HG03108 (cell line): ENCODE measurements around the gene ERN1.
"Not testable (repeated sequence)": the region's sequence is repeated elsewhere in the genome, so short reads cannot be mapped to it uniquely, and the experiment has no call there.

ENCODE experiments used
- ATAC-seq: cut with Tn5 transposase; IDR thresholded peaks from one replicate; pipeline ENCODE4 v1.9.1; 2021; ENCODE audit warnings: moderate library complexity; ENCODE audit not compliant: unreplicated experiment

ERN1 gene

DNA sequence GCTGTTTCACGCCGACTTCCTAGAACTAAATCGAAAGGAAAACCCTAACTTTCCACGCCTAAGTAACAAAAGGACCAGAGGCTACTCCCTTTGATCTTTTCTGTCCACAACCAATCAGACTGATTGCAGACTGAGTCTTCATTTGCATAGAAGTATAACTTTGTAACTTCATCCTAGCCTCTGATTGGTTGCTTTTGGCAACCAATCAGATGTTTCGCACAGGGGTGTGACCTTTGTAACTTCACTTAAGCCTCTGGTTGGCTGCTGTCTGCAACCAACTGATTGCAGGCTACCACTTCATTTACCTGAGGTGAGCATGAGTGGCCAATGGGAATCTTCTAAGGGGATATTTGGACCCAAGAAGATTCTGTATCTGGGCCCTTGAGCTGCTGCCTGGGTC, 92.1 kb downstream of the ERN1 start:
- ATAC-seq = no peak

DNA sequence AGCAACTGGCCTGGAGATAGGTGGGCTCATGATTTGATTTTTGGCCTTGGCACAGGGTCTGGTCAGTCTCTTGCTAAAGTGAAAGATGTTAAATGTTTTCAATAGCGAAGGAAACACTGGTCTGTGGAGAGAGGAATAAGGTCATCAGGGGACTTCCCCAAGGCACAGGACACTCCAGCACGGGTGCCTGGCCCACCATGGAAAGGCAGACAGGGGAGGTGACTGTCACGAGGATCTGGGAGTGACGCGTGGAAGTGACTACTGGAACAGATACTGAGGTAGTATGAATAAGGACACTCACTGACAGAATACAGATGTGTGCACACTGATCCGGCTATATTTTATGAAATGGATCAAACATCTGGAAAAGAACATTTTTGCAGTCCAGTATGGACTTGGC, 92.8 kb downstream of the ERN1 start:
- ATAC-seq = no peak

DNA sequence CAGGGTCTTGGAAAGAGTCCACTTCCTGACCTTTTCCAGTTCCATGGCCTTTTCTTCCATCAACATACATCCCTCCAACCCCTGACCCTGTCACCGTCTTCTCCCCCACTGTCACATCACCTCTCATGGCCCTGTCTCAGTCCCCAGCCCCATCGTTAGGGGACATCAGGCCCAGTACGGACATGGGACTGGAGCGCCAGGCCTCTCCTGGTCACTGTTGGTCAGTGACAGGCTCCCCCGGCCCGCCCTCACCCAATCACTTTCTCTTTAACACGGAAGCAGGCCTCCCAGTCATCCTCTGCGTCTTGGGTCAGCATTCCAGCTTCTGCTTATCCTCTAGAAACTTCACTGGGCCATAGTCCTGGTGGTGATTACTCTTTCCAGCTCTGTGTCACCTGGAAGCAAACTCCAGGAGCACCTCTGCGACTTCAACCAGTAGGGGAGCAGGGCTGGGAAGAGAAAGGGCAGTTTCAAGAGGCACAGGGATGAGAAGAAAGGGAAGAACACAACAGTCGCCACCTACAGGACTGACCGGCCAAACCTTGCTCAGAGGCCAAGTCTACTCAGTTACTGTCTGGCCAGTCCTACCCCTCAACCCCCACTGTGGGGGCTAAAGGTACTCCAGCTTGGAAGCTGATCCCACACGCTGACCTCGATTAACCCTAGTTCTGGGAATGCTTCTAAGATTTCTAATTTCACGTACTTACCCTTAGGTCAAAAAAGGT, 93.6 kb downstream of the ERN1 start:
- ATAC-seq = no peak

DNA sequence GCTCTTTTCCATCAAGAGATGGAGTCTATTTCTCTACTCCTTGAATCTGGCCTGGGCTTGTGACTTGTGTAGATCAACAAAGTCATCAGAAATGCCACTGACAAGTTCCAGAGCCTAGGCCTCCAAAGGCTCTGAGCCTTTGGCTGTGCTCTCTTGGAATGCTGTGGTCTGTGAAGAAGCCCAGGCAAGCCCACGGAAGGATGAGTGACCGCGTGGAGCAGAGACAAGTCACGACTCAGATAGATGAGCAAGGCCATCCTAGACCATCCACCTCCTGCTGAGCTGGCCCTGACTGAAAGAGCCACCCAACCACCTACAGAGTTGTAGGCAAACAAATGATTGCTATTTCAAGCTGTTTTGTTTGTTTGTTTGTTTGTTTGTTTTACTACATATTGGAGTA, 97.9 kb downstream of the ERN1 start:
- no peak for ATAC-seq

DNA sequence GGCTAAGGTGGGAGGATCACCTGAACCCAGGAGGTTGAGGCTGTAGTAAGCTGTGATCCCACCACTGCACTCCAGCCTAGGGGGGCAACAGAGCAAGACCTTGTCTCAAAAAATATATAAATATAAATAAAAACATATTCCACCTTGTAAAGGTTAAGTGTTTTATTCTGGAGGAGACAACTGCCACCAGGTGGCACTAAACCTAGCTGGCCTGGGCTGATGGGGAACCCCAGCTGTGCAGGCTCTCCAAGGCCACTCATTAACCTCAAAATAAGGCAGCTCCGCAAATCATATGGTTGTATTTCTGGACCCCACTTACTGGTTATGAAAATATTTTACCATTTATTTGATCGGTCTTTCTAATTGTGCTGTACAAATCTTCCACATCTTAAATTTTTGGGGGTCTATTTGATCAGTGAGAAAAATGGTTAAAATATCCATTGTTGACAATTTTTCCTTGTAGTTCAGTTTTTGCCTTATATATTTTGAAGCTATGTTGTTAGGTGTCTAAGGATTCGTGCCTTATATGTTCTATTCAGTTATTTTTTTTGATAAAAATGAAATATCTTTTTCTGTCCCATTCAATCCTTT, 101.0 kb downstream of the ERN1 start:
- no peak for ATAC-seq

DNA sequence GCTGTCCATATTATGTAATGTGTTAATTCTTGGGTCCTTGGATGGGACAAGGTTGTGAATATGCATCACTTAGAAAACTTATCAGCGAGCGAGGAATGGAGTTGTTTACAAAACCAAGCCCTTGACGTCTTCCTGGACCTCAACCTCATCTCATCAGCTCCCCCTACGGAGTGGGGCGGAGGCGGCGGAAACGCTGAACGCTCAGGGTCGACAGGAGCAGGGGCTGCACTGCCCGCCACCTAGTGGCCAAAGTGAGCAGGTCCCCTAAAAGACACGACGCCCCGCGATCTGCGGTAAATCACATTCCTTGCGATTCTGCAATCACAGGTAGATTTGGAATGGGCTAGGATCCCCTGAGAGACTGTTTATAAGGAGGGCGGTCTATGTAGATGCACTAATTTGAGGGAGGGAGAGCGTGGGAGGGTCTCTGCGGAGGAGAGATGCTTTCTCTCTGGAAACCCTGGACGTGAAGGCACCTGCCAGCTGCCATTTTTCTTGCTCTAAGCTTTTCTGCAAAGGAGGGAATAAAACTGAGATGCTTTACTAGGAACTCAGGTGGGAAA, 104.1 kb downstream of the ERN1 start:
- peak; percentile 55 for ATAC-seq

DNA sequence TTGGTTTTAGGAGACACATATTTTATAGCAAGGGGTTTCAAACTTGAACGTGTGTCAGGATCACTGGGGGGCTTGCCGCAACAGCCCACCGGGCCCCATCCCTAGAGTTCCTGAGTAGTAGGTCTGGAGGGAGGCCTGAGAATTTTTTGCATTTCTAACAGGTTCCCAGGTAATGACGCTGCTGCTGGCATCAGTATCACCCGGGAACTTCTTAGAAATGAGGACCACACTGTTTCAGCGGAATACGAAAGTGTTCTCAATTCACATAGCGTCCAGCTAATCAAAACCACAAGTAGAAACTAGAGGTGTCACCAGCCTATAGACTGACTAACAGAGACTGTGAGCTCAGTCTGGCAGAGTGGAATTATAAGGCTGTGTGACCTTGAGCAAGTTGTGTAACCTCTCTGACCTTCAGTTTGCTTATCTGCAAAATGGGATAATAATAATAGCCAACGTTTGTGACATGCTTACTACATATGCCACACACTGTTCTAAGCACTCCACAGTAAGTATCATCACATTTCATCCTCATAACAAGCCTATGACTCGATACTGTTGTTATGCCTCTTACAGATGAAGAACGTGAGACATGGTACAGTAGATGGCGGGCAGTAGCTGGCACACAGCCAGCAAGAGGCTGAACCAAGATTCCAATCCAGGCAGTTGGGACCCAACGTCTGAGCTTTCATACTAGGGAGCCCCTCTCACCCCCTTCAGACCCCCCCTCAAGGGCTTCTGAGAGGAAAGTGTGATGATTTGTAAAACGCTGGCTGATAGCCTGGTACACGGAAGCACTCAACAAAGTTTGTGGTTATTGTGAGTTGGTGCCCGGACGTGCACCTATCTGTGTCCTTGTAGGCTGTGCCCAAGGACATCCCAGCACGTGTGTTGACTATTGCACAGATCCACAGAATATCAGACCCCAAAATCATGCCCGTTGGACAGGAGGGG, 104.9 kb downstream of the ERN1 start:
- no peak for ATAC-seq

DNA sequence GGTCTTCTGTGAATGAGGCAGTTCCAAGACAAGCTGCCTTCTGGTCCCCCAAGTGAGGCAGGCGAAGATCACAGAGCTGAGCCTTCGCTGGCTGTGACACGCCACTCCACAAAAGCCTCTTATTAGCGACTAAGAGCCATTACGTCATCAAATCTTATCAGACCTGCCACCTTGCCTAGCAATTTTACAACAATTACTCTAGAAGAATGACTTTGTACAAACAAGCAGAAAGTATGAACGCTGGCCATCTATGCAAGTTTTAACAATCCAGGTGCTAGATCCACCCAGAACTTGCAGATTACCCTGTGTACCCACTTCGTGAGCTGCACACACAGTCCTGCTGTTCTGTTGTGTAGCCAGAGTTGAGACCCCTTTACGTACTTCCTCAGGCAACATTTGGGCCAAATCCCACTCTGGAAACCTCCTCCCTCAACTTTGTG, 105.7 kb downstream of the ERN1 start:
- ATAC-seq = no peak

DNA sequence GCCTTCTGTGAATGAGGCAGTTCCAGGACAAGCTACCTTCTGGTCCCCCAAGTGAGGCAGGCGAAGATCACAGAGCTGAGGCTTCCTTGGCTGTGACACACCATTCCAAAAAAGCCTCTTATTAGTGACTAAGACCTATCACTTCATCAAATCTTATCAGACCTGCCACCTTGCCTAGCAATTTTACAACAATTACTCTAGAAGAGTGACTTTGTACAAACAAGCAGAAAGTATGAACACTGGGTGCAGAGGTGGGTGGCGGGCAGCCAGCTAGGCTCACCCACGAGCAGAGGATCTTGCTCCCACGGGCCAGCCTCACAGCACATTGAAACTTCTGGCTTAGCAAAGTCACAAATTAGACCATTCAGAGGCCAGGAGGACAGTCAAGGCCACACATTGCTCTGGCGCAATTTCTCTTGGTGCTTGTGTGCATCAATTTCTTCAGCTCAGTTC, 107.3 kb downstream of the ERN1 start:
- no peak for ATAC-seq

DNA sequence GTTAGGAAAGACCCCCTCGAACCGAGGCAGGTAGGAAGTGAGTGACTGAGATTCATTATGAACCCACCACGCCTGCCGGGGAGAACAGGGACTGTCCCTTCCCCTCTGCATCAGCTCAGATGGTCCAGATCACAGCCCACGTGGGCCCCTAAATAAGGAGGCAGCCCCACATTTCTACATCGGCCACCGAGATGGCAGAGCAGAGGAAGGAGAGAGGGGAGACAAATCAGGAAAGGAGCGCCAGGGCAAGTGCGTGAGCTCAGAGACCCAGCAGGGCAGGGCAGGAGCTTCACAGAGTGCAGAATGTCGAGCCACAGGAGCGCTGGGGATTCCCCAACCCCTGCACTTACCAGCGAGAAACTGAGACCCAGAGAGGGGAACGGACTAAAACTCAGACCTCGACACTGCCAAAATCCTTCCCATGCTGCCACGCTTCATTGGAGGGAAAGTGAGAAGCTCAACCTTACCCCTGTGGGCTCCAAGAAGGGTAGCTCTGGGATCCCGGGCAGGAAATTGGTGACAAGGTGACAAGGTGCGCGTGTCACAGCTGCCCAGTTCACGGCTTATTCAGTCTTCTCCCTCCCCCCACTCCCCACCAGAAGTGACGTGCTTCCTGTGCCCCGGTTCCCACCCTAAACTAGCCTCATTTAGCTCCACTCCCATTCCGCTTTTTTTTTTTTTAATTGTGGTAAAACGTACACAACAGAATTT, 109.7 kb downstream of the ERN1 start, which contains the start of gene ICAM2:
TSS of gene ICAM2 (minus strand) at position 578 of the 711 bp plus-strand sequence. CDS start 13,942 bp downstream, outside the sequence.
- peak; percentile 52 for ATAC-seq

DNA sequence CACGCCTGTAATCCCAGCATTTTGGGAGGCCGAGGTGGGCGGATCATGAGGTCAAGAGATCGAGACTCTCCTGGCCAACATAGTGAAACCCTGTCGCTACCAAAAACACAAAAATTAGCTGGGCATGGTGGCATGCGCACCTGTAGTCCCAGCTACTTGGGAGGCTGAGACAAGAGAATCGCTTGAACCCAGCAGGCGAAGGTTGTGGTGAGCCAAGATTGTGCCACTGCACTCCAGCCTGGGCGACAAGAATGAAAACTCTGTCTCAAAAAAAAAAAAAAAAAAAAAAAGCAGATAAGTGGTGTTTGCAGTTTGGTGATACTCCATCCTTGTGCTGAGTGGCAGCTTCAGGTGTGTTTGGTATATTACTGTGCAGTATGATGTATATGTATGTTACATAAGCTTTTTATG, 110.4 kb downstream of the ERN1 start:
- not testable (repeated sequence) for ATAC-seq

DNA sequence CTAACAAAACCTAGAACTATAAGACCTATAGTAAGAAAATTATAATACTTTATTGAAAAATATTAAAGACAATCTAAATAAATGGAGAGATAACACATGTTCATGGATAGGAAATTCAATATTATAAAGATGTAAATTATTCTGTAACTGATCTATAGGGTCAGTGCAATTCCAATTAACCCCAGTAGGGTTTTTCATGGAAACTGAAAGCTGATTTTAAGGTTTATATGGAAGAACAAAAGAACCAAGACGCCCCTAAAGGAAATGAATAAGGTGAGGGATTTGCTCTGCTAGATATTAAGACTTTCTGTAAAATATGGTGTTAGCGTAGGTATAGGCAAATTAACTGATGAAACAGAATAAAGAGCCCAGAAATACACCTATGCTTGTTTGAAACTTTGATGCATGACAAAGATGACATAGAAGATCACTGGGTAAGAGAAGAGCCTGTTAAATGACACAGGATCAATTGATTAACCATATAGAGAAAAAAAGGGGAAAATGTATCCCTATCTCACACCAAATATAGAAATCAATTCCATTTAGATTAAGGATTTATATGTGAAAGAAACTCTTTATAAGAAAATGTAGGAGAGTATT, 112.5 kb downstream of the ERN1 start:
- ATAC-seq = no peak

DNA sequence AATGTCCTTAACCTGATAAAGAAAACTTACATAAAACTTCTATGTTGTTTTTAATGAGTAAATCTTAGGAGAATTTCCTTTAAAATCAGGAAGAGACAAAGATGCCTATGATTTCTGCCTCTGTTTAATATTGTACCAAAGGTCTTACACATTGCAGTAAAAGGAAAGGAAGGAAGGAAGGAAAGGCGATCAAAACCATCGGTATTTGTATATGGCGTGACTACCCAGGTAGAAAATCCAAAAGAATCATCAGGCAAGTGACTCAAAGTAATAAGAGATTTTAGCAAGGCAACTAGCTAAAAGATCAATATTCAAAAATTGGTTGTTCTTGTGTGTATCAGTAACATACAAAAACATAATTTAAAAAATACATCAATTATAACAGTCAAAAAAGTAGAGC, 113.0 kb downstream of the ERN1 start:
- ATAC-seq = no peak

DNA sequence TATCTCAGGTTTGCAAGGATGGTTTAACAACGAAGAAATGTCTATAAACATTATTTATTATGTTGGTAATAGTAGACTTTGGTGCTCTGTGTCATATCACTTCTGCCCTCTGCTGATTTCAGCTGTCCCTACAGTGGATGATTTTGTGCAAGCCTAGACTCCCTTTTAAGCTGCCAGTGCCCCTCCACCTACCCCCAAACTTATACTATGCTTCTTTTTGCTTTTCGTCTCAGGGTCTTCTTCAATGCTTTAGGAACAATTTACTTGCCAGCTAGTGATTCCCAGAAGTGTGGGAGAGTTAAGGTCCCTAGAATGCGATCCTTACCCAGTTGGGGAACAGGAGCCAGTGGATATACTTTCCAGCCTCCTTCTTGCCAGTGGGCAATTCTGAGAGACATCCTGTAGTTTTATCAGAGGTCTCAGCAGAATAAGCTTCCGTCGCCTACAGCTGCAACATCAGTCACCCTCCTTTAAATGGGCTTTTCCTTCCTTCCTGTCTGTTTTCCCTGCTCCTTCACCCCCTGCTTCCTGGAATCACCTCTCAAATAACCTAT, 113.6 kb downstream of the ERN1 start:
- no peak for ATAC-seq

DNA sequence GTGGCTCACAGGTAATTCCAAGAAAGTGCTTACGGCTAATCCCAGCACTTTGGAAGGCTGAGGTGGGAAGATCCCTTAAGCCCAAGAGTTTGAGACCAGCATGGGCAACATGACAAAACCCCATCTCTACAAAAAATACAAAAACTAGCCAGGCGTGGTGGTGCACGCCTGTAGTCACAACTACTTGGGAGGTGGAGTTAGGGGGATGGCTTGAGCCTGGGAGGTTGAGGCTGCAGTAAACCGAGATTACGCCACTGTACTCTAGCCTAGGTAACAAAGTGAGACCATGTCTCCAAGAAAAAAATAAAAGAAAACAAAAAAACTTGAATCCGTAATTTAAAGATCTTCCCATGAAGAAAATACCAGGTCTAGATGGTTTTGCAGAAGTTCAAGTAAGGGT, 114.5 kb downstream of the ERN1 start:
- ATAC-seq = no peak

DNA sequence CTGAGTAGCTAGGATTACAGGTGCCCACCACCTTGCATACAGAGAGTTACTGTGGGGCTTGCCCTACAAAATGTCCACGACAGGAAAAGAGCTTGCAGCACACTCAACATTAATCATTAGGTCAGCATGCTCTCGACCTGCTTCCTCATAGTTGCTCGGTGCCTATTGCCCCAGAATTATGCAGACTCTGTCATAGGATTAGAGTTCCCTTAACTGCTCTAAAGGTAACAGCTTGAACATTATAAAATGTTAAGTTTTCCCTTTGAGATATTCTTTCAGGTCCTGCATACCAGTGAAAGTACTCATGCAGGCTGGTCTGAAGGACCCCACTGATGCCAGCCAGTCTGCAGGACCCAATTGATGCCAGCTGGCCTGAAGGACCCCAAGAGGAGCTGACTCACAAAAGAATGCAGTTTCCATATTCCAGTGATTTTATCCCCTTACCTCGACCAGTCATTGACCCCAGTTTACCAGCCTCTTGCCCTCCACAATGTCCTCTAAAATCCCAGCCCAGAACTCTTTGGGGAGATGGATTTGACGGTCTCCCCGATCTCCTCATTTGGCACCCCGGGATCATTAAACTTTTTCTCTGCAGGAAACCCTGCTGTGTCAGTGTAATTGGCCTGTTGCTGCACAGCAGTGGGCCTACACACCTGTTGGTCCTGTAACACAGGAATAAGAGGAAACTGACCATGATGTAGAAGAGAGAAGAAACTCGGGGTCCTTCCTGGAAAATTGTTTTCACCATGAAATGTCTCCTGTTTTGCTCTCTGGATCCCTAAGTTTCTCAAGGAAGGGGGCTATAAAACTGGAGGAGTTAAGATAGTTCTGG, 120.2 kb downstream of the ERN1 start:
- no peak for ATAC-seq

DNA sequence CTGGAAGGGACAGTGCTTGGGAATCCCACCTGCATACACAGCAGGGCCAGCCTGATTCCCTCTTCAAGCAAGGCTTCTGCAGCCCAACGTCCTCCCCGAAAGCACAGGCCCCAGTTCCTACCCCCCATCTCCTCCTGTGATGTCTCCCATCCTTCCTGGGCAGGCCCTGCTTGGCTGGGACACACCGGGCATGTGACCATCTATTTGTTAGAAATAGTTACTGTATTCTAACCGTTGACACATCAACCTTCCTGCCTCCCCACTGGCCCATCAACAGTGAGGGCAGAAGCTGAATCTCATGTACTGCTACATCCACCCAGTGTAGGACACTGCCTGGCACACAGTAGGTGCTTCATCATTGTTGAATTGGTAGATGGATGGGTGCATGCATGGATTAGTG, 121.1 kb downstream of the ERN1 start:
- no peak for ATAC-seq

DNA sequence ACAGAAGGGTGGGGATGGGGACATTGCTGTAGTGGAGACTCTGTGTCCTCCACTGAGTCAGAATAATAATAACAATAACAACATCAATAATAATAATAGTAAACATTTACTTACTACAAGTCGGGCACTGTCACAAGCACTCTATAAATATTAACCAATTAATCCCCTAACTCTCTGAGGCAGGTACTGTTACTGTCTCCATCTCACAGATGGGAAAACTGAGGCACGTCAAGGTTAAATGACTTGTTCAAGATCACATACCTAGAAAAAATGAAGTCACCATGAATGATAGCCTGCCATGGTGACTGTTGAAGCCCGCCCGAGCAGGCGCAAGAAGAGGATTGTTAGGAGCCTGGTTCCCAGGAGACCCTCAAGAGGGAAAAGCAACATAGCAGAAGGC, 121.6 kb downstream of the ERN1 start:
- ATAC-seq = no peak

DNA sequence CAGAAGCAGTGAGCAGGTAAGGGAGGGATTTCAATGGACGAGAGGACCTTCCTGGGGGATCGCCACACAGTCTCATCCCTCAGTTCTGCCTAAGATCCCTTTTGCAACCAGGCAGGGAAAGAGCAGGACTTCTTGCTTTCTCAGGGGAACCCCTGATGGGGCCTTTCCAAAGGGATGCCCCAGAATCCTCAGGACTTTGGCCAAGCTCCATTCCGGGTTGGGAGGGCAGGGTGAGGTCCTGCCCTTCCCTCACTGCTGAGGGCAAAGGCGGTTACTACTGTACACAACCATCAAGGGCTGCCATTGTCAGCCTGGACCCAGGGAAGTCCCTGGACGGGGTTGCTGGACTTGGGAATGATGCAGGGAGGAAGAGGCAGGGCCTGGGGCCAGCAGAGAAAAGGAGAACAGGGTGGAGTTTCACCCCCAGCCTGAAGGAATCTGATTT, 122.1 kb downstream of the ERN1 start:
- no peak for ATAC-seq
